C4-2B (cell line): ENCODE measurements around the gene ATP8B2.

ENCODE experiments used
- ZFX ChIP-seq: fragments of 450-650 bp; IDR thresholded peaks from 2 replicates; pipeline ENCODE4 v1.6.1; 2017
- TF ChIP-seq, protein P1 (sequence below): fragments of 450-650 bp; conservative IDR thresholded peaks from 2 replicates; pipeline ENCODE4 v1.5.1; 2017; ENCODE audit warnings: mild to moderate bottlenecking

DNA sequence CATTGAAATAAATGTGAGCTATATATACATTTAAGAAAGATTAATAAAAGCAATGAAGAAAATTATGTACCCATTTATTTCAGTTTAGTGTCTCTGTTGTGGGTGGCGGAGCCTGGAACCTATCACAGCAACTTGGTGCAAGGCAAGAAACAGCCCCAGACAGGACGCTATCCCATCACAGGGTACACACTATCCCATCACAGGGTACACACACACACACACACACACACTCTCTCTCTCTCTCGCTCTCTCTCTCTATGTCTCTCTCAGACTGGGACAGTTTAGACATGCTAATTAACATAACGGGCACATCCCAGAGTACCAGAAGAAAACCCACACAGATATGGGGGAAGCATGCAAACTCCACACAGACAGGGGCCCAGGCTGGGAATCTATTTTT lies 73.4 kb downstream of the ATP8B2 start:
- TF ChIP-seq, protein P1, sequence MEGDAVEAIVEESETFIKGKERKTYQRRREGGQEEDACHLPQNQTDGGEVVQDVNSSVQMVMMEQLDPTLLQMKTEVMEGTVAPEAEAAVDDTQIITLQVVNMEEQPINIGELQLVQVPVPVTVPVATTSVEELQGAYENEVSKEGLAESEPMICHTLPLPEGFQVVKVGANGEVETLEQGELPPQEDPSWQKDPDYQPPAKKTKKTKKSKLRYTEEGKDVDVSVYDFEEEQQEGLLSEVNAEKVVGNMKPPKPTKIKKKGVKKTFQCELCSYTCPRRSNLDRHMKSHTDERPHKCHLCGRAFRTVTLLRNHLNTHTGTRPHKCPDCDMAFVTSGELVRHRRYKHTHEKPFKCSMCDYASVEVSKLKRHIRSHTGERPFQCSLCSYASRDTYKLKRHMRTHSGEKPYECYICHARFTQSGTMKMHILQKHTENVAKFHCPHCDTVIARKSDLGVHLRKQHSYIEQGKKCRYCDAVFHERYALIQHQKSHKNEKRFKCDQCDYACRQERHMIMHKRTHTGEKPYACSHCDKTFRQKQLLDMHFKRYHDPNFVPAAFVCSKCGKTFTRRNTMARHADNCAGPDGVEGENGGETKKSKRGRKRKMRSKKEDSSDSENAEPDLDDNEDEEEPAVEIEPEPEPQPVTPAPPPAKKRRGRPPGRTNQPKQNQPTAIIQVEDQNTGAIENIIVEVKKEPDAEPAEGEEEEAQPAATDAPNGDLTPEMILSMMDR = no peak
- TF ChIP-seq ZFX = no peak
